ENCODE results near the gene ANO4.

The ANO4 gene

DNA sequence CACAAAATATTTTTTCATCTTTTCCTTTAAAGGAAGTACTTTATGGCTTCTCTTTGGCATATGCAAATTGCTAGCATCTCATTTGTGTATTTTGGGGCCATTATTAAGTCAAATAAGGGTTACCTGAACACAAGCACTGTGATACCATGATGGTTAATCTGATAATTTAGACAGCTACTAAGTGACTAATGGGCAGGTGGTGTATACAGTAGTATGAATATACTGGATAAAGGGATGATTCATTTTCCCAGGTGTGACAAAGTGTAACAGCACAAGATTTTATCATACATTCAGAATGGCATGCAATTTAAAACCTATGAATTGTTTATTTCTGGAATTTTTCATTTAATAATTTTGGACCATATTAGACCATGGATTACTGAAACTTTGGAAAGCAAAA is 27.2 kb upstream of the ANO4 start:
- H3K4me1 ChIP-seq, result no peaks in the 10 kb centered on the region

DNA sequence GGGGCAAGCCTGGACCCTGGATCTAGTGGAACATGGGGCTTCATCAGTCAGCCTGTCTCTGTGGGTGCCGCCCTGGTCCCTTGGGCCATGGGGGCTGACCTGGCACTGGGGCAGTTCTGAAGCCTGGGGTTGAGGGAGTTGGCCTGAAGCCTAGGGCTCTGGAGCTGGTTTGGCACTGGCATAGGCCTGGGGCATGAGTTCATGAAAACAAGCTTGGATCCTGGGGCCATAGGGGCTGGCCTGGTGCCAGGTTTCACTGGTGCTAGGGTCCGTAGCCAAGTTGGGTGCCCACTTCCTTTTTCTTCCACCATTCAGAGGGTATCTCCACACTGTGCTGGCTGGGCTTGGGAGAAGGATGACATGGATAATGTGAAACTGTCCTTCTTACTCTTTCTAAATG is 26.6 kb upstream of the ANO4 start:
- TF ChIP-seq, protein P1, sequence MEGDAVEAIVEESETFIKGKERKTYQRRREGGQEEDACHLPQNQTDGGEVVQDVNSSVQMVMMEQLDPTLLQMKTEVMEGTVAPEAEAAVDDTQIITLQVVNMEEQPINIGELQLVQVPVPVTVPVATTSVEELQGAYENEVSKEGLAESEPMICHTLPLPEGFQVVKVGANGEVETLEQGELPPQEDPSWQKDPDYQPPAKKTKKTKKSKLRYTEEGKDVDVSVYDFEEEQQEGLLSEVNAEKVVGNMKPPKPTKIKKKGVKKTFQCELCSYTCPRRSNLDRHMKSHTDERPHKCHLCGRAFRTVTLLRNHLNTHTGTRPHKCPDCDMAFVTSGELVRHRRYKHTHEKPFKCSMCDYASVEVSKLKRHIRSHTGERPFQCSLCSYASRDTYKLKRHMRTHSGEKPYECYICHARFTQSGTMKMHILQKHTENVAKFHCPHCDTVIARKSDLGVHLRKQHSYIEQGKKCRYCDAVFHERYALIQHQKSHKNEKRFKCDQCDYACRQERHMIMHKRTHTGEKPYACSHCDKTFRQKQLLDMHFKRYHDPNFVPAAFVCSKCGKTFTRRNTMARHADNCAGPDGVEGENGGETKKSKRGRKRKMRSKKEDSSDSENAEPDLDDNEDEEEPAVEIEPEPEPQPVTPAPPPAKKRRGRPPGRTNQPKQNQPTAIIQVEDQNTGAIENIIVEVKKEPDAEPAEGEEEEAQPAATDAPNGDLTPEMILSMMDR (IDR thresholded peaks at IDR 0.05; ENCODE audit: low read depth, low read length), result no peak
- DNase-seq, result no peak
- Histone ChIP-seq H3K9me3 (no peaks in the 10 kb centered on the region), H3K4me3 (ENCODE audit: low read depth, low read length) (no peak overlapping the region), H3K36me3 (no peaks in the 10 kb centered on the region), H3K4me1 (no peaks in the 10 kb centered on the region), H3K27me3 (no peaks in the 10 kb centered on the region)

More for the DNA sequence above, 27.2 kb upstream of the ANO4 start:
- H3K4me3 ChIP-seq (ENCODE audit: low read depth, low read length), result no peak overlapping the region
- H3K27me3 ChIP-seq, result no peaks in the 10 kb centered on the region
- H3K36me3 ChIP-seq, result no peaks in the 10 kb centered on the region
- DNase-seq, result no peak
- no peaks in the 10 kb centered on the region for H3K9me3 ChIP-seq
- TF ChIP-seq, protein P1 (IDR thresholded peaks at IDR 0.05; ENCODE audit: low read depth, low read length), result no peak

DNA sequence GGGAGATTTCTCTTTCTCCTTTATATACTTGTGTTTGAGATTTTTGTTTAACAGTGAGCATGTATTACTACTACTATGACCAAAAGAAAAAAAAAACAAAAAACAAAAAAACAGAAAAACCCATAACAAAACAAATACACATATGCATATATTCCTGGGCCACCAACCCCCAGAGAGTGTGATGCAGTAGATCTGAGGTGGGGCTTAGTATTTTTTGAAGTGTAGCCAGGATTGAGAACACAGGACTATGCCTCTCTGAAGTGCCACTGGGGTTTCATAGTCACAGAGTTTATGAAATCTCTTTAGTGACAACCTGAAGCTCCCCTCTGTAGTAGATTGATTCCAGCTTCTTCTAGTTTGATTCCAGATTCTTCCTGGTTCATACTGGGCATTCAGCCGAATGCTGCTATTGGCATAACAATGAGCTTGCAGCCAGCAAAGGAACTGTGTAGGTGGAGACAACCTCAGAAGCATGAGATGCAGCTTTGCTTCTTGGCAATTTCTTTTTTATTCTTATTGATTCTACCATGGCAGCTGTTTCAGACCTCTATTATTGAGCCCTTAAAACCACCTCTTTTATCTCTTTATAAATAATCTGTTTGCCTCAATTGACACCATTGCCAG is 15.5 kb upstream of the ANO4 start:
- no peak overlapping the region for H3K4me3 ChIP-seq (ENCODE audit: low read depth, low read length)
- no peaks in the 10 kb centered on the region for H3K4me1 ChIP-seq
- no peaks in the 10 kb centered on the region for H3K27me3 ChIP-seq
- no peak for DNase-seq
- no peaks in the 10 kb centered on the region for H3K9me3 ChIP-seq
- TF ChIP-seq, protein P1 (IDR thresholded peaks at IDR 0.05; ENCODE audit: low read depth, low read length), result no peak
- no peaks in the 10 kb centered on the region for H3K36me3 ChIP-seq

DNA sequence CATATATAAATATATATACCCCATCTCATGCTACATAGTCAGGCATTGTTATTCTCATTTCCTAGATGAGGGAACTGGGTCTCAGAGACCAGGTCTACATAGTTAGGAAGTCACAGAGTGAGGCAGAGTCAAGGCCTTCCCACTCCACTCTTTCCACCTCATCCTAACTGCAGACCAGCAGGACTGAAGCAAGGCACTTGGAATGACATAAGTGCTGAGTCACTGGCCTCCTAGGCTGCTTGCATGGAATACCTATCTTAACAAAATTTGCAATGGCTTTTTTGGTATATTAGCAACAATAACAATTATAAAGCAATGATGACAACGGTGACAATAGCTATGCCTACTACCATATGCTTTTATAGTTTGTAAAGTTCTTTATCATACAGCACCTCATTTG is 5.4 kb upstream of the ANO4 start:
- DNase-seq, result no peak
- H3K27me3 ChIP-seq, result no peaks in the 10 kb centered on the region
- H3K4me3 ChIP-seq (ENCODE audit: low read depth, low read length), result no peak overlapping the region
- no peaks in the 10 kb centered on the region for H3K9me3 ChIP-seq
- no peaks in the 10 kb centered on the region for H3K36me3 ChIP-seq
- no peaks in the 10 kb centered on the region for H3K4me1 ChIP-seq
- TF ChIP-seq, protein P1 (IDR thresholded peaks at IDR 0.05; ENCODE audit: low read depth, low read length), result no peak

DNA sequence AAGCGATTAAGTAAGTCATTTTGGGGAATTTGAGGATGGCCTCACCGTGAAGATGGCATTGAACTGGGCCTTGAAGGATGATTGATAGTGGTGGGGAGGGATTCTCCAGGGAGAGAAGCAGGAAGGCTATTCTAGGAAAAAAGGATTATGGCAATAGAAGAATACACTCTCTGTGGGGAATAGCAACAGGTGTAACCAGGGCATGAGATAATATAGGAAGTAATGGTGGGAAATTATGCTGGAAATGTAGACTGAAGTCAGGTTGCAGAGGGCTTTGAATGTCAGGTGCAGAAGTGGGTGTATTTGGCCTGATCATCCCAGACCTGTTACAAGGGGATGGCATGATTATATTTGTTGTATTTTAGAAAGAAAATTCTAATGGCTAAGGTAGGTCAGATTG is 4.6 kb upstream of the ANO4 start:
- Histone ChIP-seq H3K9me3 (no peaks in the 10 kb centered on the region), H3K4me3 (ENCODE audit: low read depth, low read length) (no peak overlapping the region)

DNA sequence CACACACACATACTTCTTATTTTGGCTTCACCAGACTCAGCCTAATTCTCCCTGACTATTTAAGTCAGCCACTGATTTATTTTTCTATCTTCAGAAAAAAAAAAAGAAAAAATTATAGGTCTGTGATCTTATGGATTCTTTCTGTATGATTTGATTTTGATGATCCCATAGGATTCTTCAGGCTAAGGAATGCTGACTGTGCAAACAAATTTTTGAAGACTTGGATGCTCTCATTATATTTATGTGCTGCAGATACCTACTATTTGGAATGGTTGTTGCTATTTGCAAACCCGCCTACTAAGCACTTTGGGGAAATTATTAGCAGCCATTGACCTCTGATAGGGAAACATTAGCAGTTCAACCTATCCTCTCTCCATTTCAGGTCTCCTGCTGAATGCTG is 4.0 kb upstream of the ANO4 start:
- TF ChIP-seq, protein P1 (IDR thresholded peaks at IDR 0.05; ENCODE audit: low read depth, low read length), result no peak
- no peaks in the 10 kb centered on the region for H3K27me3 ChIP-seq

More for the DNA sequence above, 4.6 kb upstream of the ANO4 start:
- no peak for DNase-seq
- TF ChIP-seq, protein P1 (IDR thresholded peaks at IDR 0.05; ENCODE audit: low read depth, low read length), result no peak
- Histone ChIP-seq H3K4me1 (no peaks in the 10 kb centered on the region), H3K36me3 (no peaks in the 10 kb centered on the region), H3K27me3 (no peaks in the 10 kb centered on the region)

More for the DNA sequence above, 4.0 kb upstream of the ANO4 start:
- Histone ChIP-seq H3K36me3 (no peaks in the 10 kb centered on the region), H3K4me1 (no peaks in the 10 kb centered on the region), H3K9me3 (no peaks in the 10 kb centered on the region), H3K4me3 (ENCODE audit: low read depth, low read length) (no peak overlapping the region)
- no peak for DNase-seq

Measured in BE2C (cell line).